ENCODE results near the gene MKRN1.

MKRN1 gene

GRCh38 chr7:140479062-140479738, at the start of gene MKRN1:
MKRN1 (minus strand) TSS chr7:140479505; CDS start chr7:140479344, 161 bp downstream.
- H3K4me3 ChIP-seq (ENCODE audit: low read depth, low read length): peak within 1 kb of the TSS; percentile 86
- DNase-seq (ENCODE audit: low read depth): peak; percentile 92
- TF ChIP-seq CTCF (conservative IDR thresholded peaks at IDR 0.05; ENCODE audit: low read depth, low read length): no peak

GRCh38 chr7:140526787-140527664, 47.7 kb upstream of the MKRN1 start:
- TF ChIP-seq CTCF (conservative IDR thresholded peaks at IDR 0.05; ENCODE audit: low read depth, low read length): no peak
- DNase-seq (ENCODE audit: low read depth): peak; percentile 42

GRCh38 chr7:140526214-140526613, 46.9 kb upstream of the MKRN1 start:
- DNase-seq (ENCODE audit: low read depth): no peak
- no peak overlapping the region for H3K4me3 ChIP-seq (ENCODE audit: low read depth, low read length)
- TF ChIP-seq CTCF (conservative IDR thresholded peaks at IDR 0.05; ENCODE audit: low read depth, low read length): no peak

More at GRCh38 chr7:140526787-140527664, 47.7 kb upstream of the MKRN1 start:
- no peak overlapping the region for H3K4me3 ChIP-seq (ENCODE audit: low read depth, low read length)

- DNase-seq (ENCODE audit: low read depth): no peak
- no peak for TF ChIP-seq CTCF (conservative IDR thresholded peaks at IDR 0.05; ENCODE audit: low read depth, low read length)
- H3K4me3 ChIP-seq (ENCODE audit: low read depth, low read length): no peak overlapping the region
Measured at GRCh38 chr7:140525743-140526142, 46.4 kb upstream of the MKRN1 start.

- no peak for TF ChIP-seq CTCF (conservative IDR thresholded peaks at IDR 0.05; ENCODE audit: low read depth, low read length)
- H3K4me3 ChIP-seq (ENCODE audit: low read depth, low read length): no peak overlapping the region
- DNase-seq (ENCODE audit: low read depth): no peak
Measured at GRCh38 chr7:140521421-140521820, 42.1 kb upstream of the MKRN1 start.

- TF ChIP-seq CTCF (conservative IDR thresholded peaks at IDR 0.05; ENCODE audit: low read depth, low read length): no peak
- no peak overlapping the region for H3K4me3 ChIP-seq (ENCODE audit: low read depth, low read length)
- no peak for DNase-seq (ENCODE audit: low read depth)
Measured at GRCh38 chr7:140519007-140519399, 39.7 kb upstream of the MKRN1 start.
